Middle frontal gyrus (tissue), 1 donor: ENCODE data around the gene SFT2D2.
"Not testable (repeated sequence)": the region's sequence is repeated elsewhere in the genome, so short reads cannot be mapped to it uniquely, and the experiment has no call there.

Experiments
- DNase-seq: peaks from one replicate; pipeline ENCODE4 v3.0.0-alpha.2; 2015; ENCODE audit warnings: low spot score; ENCODE audit errors: extremely low spot score

Gene SFT2D2

GRCh38 chr1:168225476-168226190, at the start of gene SFT2D2:
Gene SFT2D2 (plus strand): TSS chr1:168226004. CDS start chr1:168226080, 76 bp downstream.
- DNase-seq, result peak; percentile 11

- DNase-seq, result no peak
These were observed 47.6 kb upstream of the SFT2D2 start for GRCh38 chr1:168178227-168178637.

GRCh38 chr1:168178638-168179437, 47.0 kb upstream of the SFT2D2 start, which contains the start of gene TIPRL:
Gene TIPRL (plus strand): TSS chr1:168178962. CDS start chr1:168179078, 116 bp downstream.
- peak; percentile 90 for DNase-seq

GRCh38 chr1:168179438-168180147, 46.2 kb upstream of the SFT2D2 start:
- DNase-seq, result no peak

- DNase-seq, result no peak
These were observed 45.7 kb upstream of the SFT2D2 start for GRCh38 chr1:168180148-168180524.

- DNase-seq, result not testable (repeated sequence)
These were observed 44.6 kb upstream of the SFT2D2 start for GRCh38 chr1:168181063-168181720.

GRCh38 chr1:168187177-168187576, 38.6 kb upstream of the SFT2D2 start:
- DNase-seq, result no peak

GRCh38 chr1:168190403-168190802, 35.4 kb upstream of the SFT2D2 start:
- DNase-seq, result no peak

- DNase-seq, result no peak
These were observed 30.3 kb upstream of the SFT2D2 start for GRCh38 chr1:168195199-168196135.

- DNase-seq, result no peak
These were observed 26.7 kb upstream of the SFT2D2 start for GRCh38 chr1:168199056-168199455.

GRCh38 chr1:168202941-168203654, 22.7 kb upstream of the SFT2D2 start:
- no peak for DNase-seq

GRCh38 chr1:168206111-168206510, 19.7 kb upstream of the SFT2D2 start:
- DNase-seq, result no peak

GRCh38 chr1:168207673-168208072, 18.1 kb upstream of the SFT2D2 start:
- not testable (repeated sequence) for DNase-seq

- no peak for DNase-seq
These were observed 15.5 kb upstream of the SFT2D2 start for GRCh38 chr1:168210312-168210711.

- DNase-seq, result no peak
These were observed 12.5 kb upstream of the SFT2D2 start for GRCh38 chr1:168213349-168213748.

- DNase-seq, result no peak
These were observed 9.6 kb upstream of the SFT2D2 start for GRCh38 chr1:168216171-168216570.

GRCh38 chr1:168217664-168218063, 8.1 kb upstream of the SFT2D2 start:
- DNase-seq, result no peak

GRCh38 chr1:168218658-168219057, 7.1 kb upstream of the SFT2D2 start:
- no peak for DNase-seq

GRCh38 chr1:168220470-168220871, 5.3 kb upstream of the SFT2D2 start:
- no peak for DNase-seq

- DNase-seq, result no peak
These were observed 4.5 kb upstream of the SFT2D2 start for GRCh38 chr1:168221275-168221674.
